ENCODE data around the gene AVL9.
A peak's percentile ranks its signal among the peaks of the same experiment; 100 is the strongest.
"Not testable (repeated sequence)": the region's sequence is repeated elsewhere in the genome, so short reads cannot be mapped to it uniquely, and the experiment has no call there.

The AVL9 gene

DNA sequence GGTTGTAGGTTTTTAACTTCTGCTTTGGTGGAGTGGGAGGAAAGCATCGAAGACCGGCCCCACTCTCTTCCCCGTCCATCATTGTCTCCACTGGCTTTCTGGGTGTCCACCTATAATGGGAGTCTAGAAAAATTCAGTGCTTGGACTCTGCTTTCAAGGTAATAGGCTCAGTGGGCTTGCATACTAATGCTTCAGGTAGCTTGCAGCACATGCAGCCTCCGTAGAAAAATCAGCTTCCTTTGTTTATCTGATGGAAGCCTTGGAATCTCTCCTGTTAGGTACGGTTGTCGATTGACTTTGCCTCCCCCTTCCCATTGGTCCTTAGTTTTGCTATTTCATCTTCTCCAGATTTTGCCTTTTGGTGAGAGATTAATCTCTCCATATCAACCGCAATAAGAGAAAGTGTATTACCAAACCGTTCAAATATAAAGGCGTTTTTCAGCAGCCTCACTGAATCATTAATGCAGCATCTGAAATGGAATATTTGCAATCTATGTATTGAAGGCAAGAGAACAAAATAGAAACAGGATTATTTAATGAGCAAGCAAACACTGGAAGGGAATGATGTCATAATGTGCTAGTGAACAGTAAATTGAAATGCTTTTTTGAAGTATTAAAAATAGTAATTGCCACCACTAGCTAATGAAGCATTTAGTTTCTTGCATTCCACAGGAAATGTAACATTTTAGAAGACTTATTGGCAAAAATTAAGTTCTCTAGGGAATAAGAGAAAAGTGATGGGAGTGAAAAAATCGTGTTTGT lies 944 bp downstream of the AVL9 start:
- no peak for DNase-seq (ENCODE audit: low spot score)

GRCh38 chr7:32499755-32500154 lies 4.5 kb downstream of the AVL9 start:
- DNase-seq (ENCODE audit: low spot score) = not testable (repeated sequence)

GRCh38 chr7:32500216-32500615 lies 4.9 kb downstream of the AVL9 start:
- DNase-seq (ENCODE audit: low spot score) = not testable (repeated sequence)

DNA sequence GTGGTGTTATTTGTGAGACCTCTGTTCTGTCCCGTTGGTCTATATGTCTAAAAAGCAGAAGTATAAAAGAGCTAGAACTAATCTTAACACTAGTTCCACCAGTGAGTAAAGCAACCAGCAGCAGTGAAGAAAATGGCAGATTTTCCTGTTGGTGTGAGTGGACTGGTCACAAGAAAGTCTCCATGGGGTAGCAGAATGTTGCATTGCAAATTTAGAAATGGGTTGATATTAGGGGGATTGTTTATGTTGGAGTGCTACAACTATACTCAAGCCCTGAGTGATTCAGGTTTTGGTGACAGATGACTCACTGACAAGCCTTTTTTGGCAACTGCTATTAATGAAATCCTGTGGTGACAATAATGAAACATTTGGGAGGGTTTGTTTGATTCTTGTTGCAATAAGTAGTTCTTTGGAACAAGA lies 5.6 kb downstream of the AVL9 start:
- DNase-seq (ENCODE audit: low spot score) = no peak

GRCh38 chr7:32501522-32501921 lies 6.2 kb downstream of the AVL9 start:
- DNase-seq (ENCODE audit: low spot score) = no peak

DNA sequence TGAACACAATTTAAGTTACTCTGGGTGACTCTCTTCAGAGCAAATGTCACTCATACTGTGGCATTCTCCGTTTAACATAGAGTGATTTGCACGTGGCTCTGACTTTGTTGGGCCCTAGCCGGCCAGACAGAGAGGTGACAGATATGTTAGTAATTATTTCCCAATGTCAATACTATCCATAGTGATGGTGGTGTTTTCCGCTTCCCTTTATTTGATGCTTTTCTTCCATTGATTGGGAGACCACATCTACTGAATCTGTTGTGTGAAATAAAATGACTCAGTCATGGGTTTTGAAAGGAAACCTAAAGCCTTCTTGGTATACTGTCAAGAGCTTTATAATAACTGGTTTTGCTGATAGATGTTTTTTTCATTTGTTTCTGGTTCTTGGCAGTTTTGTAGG lies 7.4 kb downstream of the AVL9 start:
- no peak for DNase-seq (ENCODE audit: low spot score)

DNA sequence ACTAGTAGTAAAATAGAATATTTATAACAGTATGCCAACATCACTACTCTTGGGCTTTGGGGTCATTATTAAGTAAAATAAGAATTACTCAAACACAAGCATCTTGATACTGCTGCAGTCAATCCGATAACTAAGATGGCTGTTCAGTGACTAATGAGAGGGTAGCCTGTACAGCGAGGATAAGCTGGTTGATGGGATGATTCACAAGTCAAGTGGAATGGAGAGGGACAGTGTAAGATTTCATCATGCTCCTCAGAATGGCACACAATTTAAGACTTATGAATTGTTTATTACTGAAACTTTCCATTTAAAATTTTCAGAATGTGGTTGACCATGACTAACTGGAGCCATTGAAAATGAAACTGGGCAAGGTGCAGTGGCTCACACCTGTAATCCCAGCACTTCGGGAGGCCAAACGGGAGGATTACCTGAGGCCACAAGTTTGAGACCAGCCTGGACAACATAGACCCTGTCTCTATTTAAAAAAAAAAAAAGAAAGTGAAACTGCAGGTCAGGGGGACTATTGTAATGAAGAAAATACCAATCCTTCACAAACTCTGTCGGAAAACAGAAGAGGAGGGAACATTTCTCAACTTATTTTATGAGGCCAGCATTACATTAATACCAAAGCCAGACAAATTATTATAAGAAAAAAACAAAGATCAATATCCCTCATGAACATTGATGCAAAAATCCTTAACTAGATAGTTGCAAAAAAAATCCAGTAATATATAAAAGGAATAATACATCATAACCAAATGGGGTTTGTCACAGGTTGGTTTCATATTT lies 11.2 kb downstream of the AVL9 start:
- no peak for DNase-seq (ENCODE audit: low spot score)

DNA sequence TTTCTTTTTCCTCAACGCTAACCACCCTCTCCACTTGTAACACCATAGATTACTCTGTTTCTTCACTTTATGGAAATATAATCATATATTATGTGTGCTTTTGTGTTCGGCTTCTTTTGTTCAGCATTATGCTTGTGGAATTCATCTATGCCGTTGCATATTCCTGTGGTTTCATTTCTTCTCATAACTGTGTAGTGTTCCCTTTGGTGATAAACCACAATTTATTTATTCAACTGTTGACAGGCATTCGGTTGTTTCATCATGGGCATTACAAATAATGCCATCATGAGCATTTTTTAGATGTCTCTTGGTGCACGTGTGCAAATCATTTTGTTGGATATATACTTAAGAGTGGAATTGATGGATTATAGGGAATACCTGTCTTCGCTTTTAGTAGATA lies 12.1 kb downstream of the AVL9 start:
- no peak for DNase-seq (ENCODE audit: low spot score)

DNA sequence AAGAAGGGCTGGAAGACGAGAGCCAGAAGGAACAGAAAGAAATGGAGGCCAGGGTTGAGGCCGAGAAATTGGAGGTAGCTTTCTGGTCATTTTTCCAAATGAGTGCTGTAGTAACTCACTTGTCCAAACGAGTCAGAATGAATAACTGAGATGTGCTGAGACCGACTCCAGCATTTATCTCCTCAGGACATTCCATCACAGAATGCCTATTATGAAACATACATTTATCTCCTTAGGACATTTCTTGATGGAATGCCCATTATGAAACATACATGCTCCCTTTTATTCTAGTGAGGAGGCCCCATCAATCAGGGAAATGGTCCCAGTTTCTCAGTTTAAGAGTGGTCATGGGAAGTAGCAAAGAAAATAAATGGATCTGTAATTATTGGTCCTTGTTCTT lies 16.5 kb downstream of the AVL9 start:
- DNase-seq (ENCODE audit: low spot score) = no peak

DNA sequence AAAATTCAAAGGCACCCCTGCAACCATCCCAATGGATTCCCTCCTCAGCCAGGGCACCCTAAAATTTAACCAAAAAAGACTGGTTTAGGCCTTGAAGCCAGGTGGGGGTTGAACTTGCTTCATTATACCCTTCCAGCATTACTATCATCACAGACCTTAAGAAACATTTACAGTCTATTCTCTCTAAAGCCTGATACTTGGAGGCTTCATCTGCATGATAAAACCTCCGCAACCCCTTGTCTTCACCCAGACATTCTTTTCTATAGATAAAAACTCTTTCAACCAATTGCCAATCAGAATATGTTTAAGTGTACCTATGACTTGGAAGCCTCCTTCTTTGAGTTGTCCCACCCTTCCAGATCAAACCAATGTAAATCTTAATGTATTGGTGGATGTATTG lies 17.9 kb downstream of the AVL9 start:
- DNase-seq (ENCODE audit: low spot score) = no peak

GRCh38 chr7:32515890-32516550 lies 20.7 kb downstream of the AVL9 start:
- DNase-seq (ENCODE audit: low spot score) = no peak

DNA sequence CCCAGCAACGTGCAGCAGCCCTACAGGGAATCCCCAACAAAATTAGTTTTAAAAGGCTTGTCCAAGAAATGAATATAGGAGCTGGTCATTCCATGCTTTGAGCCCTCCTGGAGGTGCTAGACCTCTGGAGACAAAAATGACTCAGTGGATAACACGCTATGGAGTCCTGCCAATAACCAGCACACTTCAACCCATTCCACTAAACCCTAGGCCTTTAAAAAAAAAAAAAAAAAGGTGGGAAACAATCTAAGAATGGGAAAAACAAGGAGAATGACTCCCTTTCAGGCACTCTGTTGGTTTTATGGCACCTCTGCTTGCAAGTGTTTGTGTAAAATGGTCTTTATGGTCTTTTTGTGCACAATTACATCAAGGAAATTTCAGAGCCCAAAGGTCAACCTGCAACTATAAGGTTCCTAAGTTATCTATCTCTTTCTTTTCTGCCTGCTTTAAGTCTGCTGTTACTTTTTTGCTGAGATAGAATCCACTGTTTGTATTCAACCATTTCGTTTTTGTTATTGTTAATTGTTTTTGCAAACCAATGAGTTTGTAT lies 21.3 kb downstream of the AVL9 start:
- DNase-seq (ENCODE audit: low spot score) = no peak

GRCh38 chr7:32518534-32519140 lies 23.3 kb downstream of the AVL9 start:
- peak; percentile 42 for DNase-seq (ENCODE audit: low spot score)

- no peak for DNase-seq (ENCODE audit: low spot score)
Observed at GRCh38 chr7:32519763-32520162, 24.5 kb downstream of the AVL9 start.

GRCh38 chr7:32522746-32523530 lies 27.6 kb downstream of the AVL9 start:
- DNase-seq (ENCODE audit: low spot score) = no peak

- DNase-seq (ENCODE audit: low spot score) = no peak
Observed at GRCh38 chr7:32524631-32525030, 29.3 kb downstream of the AVL9 start.

GRCh38 chr7:32525839-32526238 lies 30.6 kb downstream of the AVL9 start:
- DNase-seq (ENCODE audit: low spot score) = no peak

- no peak for DNase-seq (ENCODE audit: low spot score)
Observed at GRCh38 chr7:32531402-32531801, 36.1 kb downstream of the AVL9 start.

GRCh38 chr7:32532086-32532485 lies 36.8 kb downstream of the AVL9 start:
- no peak for DNase-seq (ENCODE audit: low spot score)

- no peak for DNase-seq (ENCODE audit: low spot score)
Observed at GRCh38 chr7:32532716-32533115, 37.4 kb downstream of the AVL9 start.

DNA sequence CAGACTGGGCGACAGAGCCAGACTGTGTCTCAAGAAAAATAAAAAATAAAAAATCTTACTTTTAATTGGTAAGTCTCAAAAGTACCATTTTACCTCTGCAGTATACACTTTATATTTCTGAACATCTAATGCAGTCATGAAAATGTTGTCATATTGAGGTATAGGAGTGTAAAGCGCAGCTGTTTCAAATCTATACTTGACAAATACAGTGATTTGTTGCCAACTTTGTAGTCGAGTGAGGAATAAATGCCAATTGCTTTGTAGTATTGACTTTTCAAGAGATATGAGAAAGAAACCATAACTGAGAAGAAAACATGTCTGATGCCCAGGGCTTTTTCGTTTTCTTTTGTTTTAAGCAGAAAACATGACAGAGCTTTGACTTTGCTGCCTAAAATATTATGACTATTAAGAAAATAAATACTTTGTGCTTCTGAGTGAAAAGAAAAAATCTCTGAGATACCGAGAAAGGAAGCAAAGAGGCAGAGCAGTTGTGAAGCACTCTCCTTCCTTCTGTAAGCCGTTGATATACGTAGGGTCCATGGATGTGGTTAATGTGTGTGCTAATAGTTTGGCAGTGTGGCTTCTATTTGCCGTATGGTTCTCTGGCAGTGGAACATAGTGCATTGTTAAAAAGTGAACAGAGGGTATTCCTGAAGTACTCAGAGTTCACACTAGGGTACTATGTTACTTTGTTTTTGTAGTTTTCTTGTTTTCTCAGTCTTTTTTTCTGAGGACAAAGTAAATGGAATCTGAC lies 38.2 kb downstream of the AVL9 start:
- DNase-seq (ENCODE audit: low spot score) = no peak

Data from cerebellar cortex (tissue), 1 donor.